DND-41 (cell line): ENCODE results near the gene ZCCHC10.

Experiments
- CTCF ChIP-seq: IDR thresholded peaks from 2 replicates; pipeline ENCODE4 v1.5.1; 2012; ENCODE audit warnings: borderline replicate concordance, low read length, moderate library complexity, mild to moderate bottlenecking; ENCODE audit not compliant: poor library complexity, severe bottlenecking; ENCODE audit errors: extremely low read depth
- EZH2 ChIP-seq: IDR thresholded peaks from 3 replicates; pipeline ENCODE4 v1.6.1; 2012; ENCODE audit warnings: borderline replicate concordance, low read depth, mild to moderate bottlenecking, moderate library complexity, low read length, inconsistent platforms; ENCODE audit not compliant: severe bottlenecking

- TF ChIP-seq CTCF (no peak), EZH2 (no peak)
Measured at GRCh38 chr5:133034064-133034463, 7.7 kb upstream of the ZCCHC10 start.
